Brain microvascular endothelial cell (primary cell): ENCODE results near the gene EPAS1.

ENCODE experiments used
- DNase-seq: peaks from one replicate; pipeline ENCODE4 v3.0.0-alpha.2; 2020
- H3K27ac ChIP-seq: fragments of 250-450 bp; sonication (Bioruptor Pico); 2 replicates; pipeline ENCODE4 v1.5.1; 2020; ENCODE audit warnings: mild to moderate bottlenecking, moderate library complexity
- H3K27me3 ChIP-seq: fragments of 250-450 bp; sonication (Bioruptor Pico); replicated peaks from 2 replicates; pipeline ENCODE4 v1.5.1; 2020; ENCODE audit warnings: mild to moderate bottlenecking
- H3K36me3 ChIP-seq: fragments of 250-450 bp; sonication (Bioruptor Pico); replicated peaks from 2 replicates; pipeline ENCODE4 v1.5.1; 2020; ENCODE audit warnings: mild to moderate bottlenecking
- H3K4me3 ChIP-seq: 2 replicates; pipeline ENCODE4 v1.5.1; 2011; ENCODE audit warnings: low read depth, mild to moderate bottlenecking, control low read depth, low read length, moderate library complexity
- CTCF ChIP-seq: IDR thresholded peaks from 2 replicates; pipeline ENCODE4 v1.5.1; 2011; ENCODE audit warnings: low read depth, mild to moderate bottlenecking, moderate library complexity, low read length, control low read depth, inconsistent platforms; ENCODE audit errors: missing control alignments
- in situ Hi-C: cut with HindIII; loops from 2 replicates; pipeline ENCODE4 v1.10.0; 2017; ENCODE audit warnings: low sequenced_read_pairs, low pct_ligation_motif_present

The EPAS1 gene

GRCh38 chr2:46337208-46337994 is 40.2 kb downstream of the EPAS1 start:
- Histone ChIP-seq H3K27ac (no peak overlapping the region), H3K27me3 (no peaks in the 10 kb centered on the region), H3K4me3 (no peak overlapping the region), H3K36me3 (no peaks in the 10 kb centered on the region)
- no peak for TF ChIP-seq CTCF
- in situ Hi-C loops: no loop called here
- no peak for DNase-seq

- no peak for DNase-seq
- in situ Hi-C loops: no loop called here
- Histone ChIP-seq H3K27me3 (no peaks in the 10 kb centered on the region), H3K4me3 (no peak overlapping the region), H3K27ac (no peak overlapping the region), H3K36me3 (no peaks in the 10 kb centered on the region)
- no peak for TF ChIP-seq CTCF
Observed at GRCh38 chr2:46338674-46339073, 41.5 kb downstream of the EPAS1 start.

GRCh38 chr2:46339200-46339599 is 42.0 kb downstream of the EPAS1 start:
- Histone ChIP-seq H3K4me3 (no peak overlapping the region), H3K27me3 (no peaks in the 10 kb centered on the region), H3K36me3 (no peaks in the 10 kb centered on the region), H3K27ac (no peak overlapping the region)
- in situ Hi-C loops: no loop called here
- no peak for TF ChIP-seq CTCF
- no peak for DNase-seq

GRCh38 chr2:46339676-46340459 is 42.7 kb downstream of the EPAS1 start:
- no peak for DNase-seq
- no peaks in the 10 kb centered on the region for H3K27me3 ChIP-seq
- in situ Hi-C loops: no loop called here
- TF ChIP-seq CTCF: no peak
- H3K27ac ChIP-seq: no peak overlapping the region
- no peaks in the 10 kb centered on the region for H3K36me3 ChIP-seq
- H3K4me3 ChIP-seq: no peak overlapping the region

- no peak overlapping the region for H3K4me3 ChIP-seq
- in situ Hi-C loops: no loop called here
- no peak for TF ChIP-seq CTCF
- no peak overlapping the region for H3K27ac ChIP-seq
- no peak for DNase-seq
- H3K36me3 ChIP-seq: no peaks in the 10 kb centered on the region
- no peaks in the 10 kb centered on the region for H3K27me3 ChIP-seq
Observed at GRCh38 chr2:46340740-46341420, 43.7 kb downstream of the EPAS1 start.
